ENCODE data around the gene ALG12. TPM values are rescaled to one million over a fixed set of nuclear protein-coding genes. Genes with fewer than 3 reads are reported as not detected.

Gene ALG12
- total and polyA plus RNA-seq, 2 of the 8 experiments (the other 6 are each of a cell fraction or from before 2014, with no cell fraction given), result 13.4 to 22.5 TPM

GRCh38 chr22:49962012-49962750 is 43.9 kb upstream of the ALG12 start (continued):
- TF ChIP-seq JUND (IDR thresholded peaks at IDR 0.05; ENCODE audit: low read length) (no peak), CBX5 (IDR thresholded peaks at IDR 0.05; ENCODE audit: low read depth, low read length) (no peak), POLR2A (IDR thresholded peaks at IDR 0.05; ENCODE audit: control extremely low read depth in 1 of 2, low read depth in 2 of 2, low read length in 2 of 2) (peak in 1 of 2 experiments; percentile 54; a peak in 2 of 3 replicates), CREB1 (IDR thresholded peaks at IDR 0.05) (peak; percentile 69), NANOG (IDR thresholded peaks at IDR 0.05; ENCODE audit: insufficient read depth, low read depth, low read length, poor library complexity, severe bottlenecking) (no peak), ASH2L (IDR thresholded peaks at IDR 0.05; ENCODE audit: low read length) (no peak), EP300 (IDR thresholded peaks at IDR 0.05; ENCODE audit: borderline replicate concordance in 1 of 2, low read depth in 2 of 2, low read length in 2 of 2) (peak; percentile 23 to 50; a peak in 1 of 3 replicates), MAX (IDR thresholded peaks at IDR 0.05) (peak; percentile 15), BACH1 (IDR thresholded peaks at IDR 0.05; ENCODE audit: low read length) (no peak), CTBP2 (IDR thresholded peaks at IDR 0.05; ENCODE audit: borderline replicate concordance, insufficient read depth, insufficient read length, low read length) (no peak), SRF (IDR thresholded peaks at IDR 0.05; ENCODE audit: low read depth, low read length) (no peak), CBX8 (IDR thresholded peaks at IDR 0.05; ENCODE audit: borderline replicate concordance, low read depth, low read length) (no peak), SP4 (IDR thresholded peaks at IDR 0.05; ENCODE audit: low read length) (no peak), RAD21 (IDR thresholded peaks at IDR 0.05 in 1 of 2, conservative IDR thresholded peaks at IDR 0.05 in 1 of 2; ENCODE audit: low read depth in 2 of 2, low read length in 2 of 2) (no peak), SIN3A (conservative IDR thresholded peaks at IDR 0.05 in 1 of 2, IDR thresholded peaks at IDR 0.05 in 1 of 2; ENCODE audit: low read depth in 1 of 2, low read length in 2 of 2) (0 out of 4 replicates have a peak, but pooled peaks have one; percentile 18 to 39), HDAC2 (IDR thresholded peaks at IDR 0.05; ENCODE audit: borderline replicate concordance in 1 of 2, low read depth in 2 of 2, low read length in 2 of 2) (no peak), ATF3 (IDR thresholded peaks at IDR 0.05; ENCODE audit: insufficient read depth, low read depth, low read length) (no peak), EZH2 (IDR thresholded peaks at IDR 0.05; ENCODE audit: low read depth, low read length, severe bottlenecking) (no peak), SAP30 (IDR thresholded peaks at IDR 0.05; ENCODE audit: insufficient read depth, insufficient replicate concordance, low read length) (no peak)

All from H1 (cell line).